K562 (cell line): Measurements from ENCODE around the gene SCLY.

Experiments
- CGGBP1 ChIP-seq: fragments of 250-450 bp; sonication (Bioruptor Pico); IDR thresholded peaks from 2 replicates; pipeline ENCODE4 v1.9.0; 2021; ENCODE audit warnings: mild to moderate bottlenecking
- FOXM1 ChIP-seq, 2 experiments: fragments of 450-650 bp in 1 of 2; sonication (generic) in 1 of 2; formaldehyde crosslinking in 1 of 2; IDR thresholded peaks; 2 replicates each; pipeline versions ENCODE4 v1.6.1 to v1.9.0; 2017 to 2022; ENCODE audit warnings: low read depth in 2 of 2, mild to moderate bottlenecking in 2 of 2, missing genetic modification reagents in 1 of 2, moderate library complexity in 1 of 2
- HDAC2 ChIP-seq: fragments of 450-650 bp; IDR thresholded peaks from 2 replicates; pipeline ENCODE4 v1.6.1; 2016; ENCODE audit warnings: mild to moderate bottlenecking
- MCM5 ChIP-seq: fragments of 450-650 bp; IDR thresholded peaks from 2 replicates; pipeline ENCODE4 v1.6.1; 2016; ENCODE audit warnings: low read depth
- MLX ChIP-seq, 2 experiments: fragments of 450-650 bp in 1 of 2; sonication (generic) in 1 of 2; formaldehyde crosslinking; conservative IDR thresholded peaks; 2 replicates each; pipeline versions ENCODE4 v1.4.0 to v1.8.1; 2020 to 2022; ENCODE audit warnings: mild to moderate bottlenecking in 1 of 2, missing genetic modification reagents in 1 of 2
- POLR2AphosphoS5 ChIP-seq: IDR thresholded peaks from 2 replicates; pipeline ENCODE4 v1.6.1; 2011; ENCODE audit warnings: mild to moderate bottlenecking, low read depth, low read length, moderate library complexity; ENCODE audit not compliant: control insufficient read depth, insufficient read depth
- RBM17 ChIP-seq: fragments of 200-400 bp; formaldehyde crosslinking; IDR thresholded peaks from 2 replicates; pipeline ENCODE4 v1.6.1; 2017; ENCODE audit warnings: low read depth, mild to moderate bottlenecking, low read length, borderline replicate concordance
- SP2 ChIP-seq: IDR thresholded peaks from 2 replicates; pipeline ENCODE4 v1.6.1; 2011; ENCODE audit warnings: mild to moderate bottlenecking, low read depth, low read length, moderate library complexity; ENCODE audit not compliant: poor library complexity, severe bottlenecking; ENCODE audit errors: extremely low read depth
- YY1 ChIP-seq, 3 experiments: IDR thresholded peaks; 2 replicates each; pipeline ENCODE4 v1.6.1; 2011; ENCODE audit warnings: low read length in 2 of 3, mild to moderate bottlenecking in 2 of 3, moderate library complexity in 2 of 3, borderline replicate concordance in 1 of 3, control low read depth in 1 of 3, low read depth in 1 of 3; ENCODE audit not compliant: insufficient read depth in 3 of 3, insufficient replicate concordance in 2 of 3, control insufficient read depth in 1 of 3, insufficient read length in 1 of 3; ENCODE audit errors: extremely low read depth in 1 of 3
- ZNF263 ChIP-seq: sonication (generic); formaldehyde crosslinking; IDR thresholded peaks from 2 replicates; pipeline ENCODE4 v1.8.0; 2022; ENCODE audit warnings: mild to moderate bottlenecking, missing genetic modification reagents, borderline replicate concordance
- ZNF395 ChIP-seq: fragments of 200-800 bp; sonication (Bioruptor generic); IDR thresholded peaks from 2 replicates; pipeline ENCODE4 v1.6.1; 2017; ENCODE audit warnings: missing genetic modification characterization, missing compliant biosample characterization
- ZNF551 ChIP-seq: fragments of 250-450 bp; sonication (Bioruptor Pico); IDR thresholded peaks from 2 replicates; pipeline ENCODE4 v1.5.0; 2021; ENCODE audit warnings: mild to moderate bottlenecking, moderate library complexity

- no peak for TF ChIP-seq RBM17
- TF ChIP-seq HDAC2, result no peak
- TF ChIP-seq ZNF395, result no peak
- TF ChIP-seq POLR2AphosphoS5, result no peak
- TF ChIP-seq ZNF263, result no peak
- no peak for TF ChIP-seq CGGBP1
- no peak for TF ChIP-seq MCM5
- no peak for TF ChIP-seq FOXM1 (IDR thresholded peaks at IDR 0.05; ENCODE audit: low read depth)
- TF ChIP-seq FOXM1 (CRISPR knock-in tag; IDR thresholded peaks at IDR 0.05; ENCODE audit: low read depth), result no peak
- TF ChIP-seq MLX (CRISPR knock-in tag; conservative IDR thresholded peaks at IDR 0.05), result no peak
- TF ChIP-seq ZNF551 (CRISPR knock-in tag), result no peak
- no peak for TF ChIP-seq YY1 (IDR thresholded peaks at IDR 0.05; ENCODE audit: borderline replicate concordance in 1 of 3, control insufficient read depth in 1 of 3, extremely low read depth in 1 of 3, insufficient read depth in 3 of 3, insufficient read length in 1 of 3, insufficient replicate concordance in 2 of 3, low read depth in 1 of 3, low read length in 2 of 3)
- TF ChIP-seq SP2, result no peak
These were observed 63.2 kb downstream of the SCLY start for GRCh38 chr2:238123991-238124470.
